Astrocyte (in vitro differentiated cells and primary cell): ENCODE results near the gene ACAT2.

Experiments
- EZH2 ChIP-seq: IDR thresholded peaks from 2 replicates; pipeline ENCODE4 v1.6.1; 2012; ENCODE audit warnings: mild to moderate bottlenecking, low read length, inconsistent platforms; ENCODE audit not compliant: insufficient read depth
- TF ChIP-seq, protein P1 (sequence below): IDR thresholded peaks from 2 replicates; pipeline ENCODE4 v1.5.1; 2011; ENCODE audit warnings: low read depth, mild to moderate bottlenecking, inconsistent platforms, low read length, moderate library complexity; ENCODE audit not compliant: insufficient read depth

DNA sequence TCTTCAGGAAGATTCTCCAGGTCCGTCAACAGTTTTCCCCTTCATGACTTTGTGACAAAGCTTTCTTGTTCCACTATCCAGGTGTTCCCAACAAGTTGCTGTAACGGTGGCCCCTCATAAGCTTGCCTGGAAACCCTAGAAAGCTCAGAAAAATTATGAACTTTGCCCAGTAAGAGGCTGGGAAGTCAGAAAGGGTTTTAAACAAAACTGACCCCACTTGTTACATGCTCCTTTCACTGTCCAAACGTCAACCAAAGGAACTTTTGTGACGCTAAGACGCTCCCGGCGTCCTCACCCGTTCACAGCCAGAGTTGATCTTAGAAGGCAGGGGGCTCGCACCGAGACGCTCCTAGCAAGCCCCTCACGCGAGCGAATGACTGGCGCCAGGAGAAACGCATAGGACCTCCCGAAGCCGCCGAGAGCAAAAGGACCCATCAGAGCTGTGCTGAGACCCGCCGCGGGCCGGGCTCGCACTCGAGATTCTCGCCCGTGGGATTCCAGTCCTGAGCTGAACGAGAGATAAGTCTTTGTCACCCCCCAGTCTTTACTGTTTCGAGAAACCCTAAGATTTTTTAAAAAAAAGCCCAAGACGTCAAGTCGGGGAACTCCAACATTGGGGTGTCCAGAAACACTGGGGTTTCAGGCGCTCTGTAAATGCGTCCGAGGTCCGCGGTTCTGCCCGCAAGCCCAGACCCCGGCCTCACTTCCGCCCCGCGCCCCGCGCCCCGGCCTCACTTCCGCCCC is 544 bp upstream of the ACAT2 start:
- TF ChIP-seq, protein P1, sequence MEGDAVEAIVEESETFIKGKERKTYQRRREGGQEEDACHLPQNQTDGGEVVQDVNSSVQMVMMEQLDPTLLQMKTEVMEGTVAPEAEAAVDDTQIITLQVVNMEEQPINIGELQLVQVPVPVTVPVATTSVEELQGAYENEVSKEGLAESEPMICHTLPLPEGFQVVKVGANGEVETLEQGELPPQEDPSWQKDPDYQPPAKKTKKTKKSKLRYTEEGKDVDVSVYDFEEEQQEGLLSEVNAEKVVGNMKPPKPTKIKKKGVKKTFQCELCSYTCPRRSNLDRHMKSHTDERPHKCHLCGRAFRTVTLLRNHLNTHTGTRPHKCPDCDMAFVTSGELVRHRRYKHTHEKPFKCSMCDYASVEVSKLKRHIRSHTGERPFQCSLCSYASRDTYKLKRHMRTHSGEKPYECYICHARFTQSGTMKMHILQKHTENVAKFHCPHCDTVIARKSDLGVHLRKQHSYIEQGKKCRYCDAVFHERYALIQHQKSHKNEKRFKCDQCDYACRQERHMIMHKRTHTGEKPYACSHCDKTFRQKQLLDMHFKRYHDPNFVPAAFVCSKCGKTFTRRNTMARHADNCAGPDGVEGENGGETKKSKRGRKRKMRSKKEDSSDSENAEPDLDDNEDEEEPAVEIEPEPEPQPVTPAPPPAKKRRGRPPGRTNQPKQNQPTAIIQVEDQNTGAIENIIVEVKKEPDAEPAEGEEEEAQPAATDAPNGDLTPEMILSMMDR, result no peak
- TF ChIP-seq EZH2, result no peak
